ENCODE data around the gene SOX14. TPM values are rescaled to one million over a fixed set of nuclear protein-coding genes. Genes with fewer than 3 reads are reported as not detected.
A peak's percentile ranks its signal among the peaks of the same experiment; 100 is the strongest.

The SOX14 gene
- total RNA-seq, 1 donor from 2014 or later = not detected

DNA sequence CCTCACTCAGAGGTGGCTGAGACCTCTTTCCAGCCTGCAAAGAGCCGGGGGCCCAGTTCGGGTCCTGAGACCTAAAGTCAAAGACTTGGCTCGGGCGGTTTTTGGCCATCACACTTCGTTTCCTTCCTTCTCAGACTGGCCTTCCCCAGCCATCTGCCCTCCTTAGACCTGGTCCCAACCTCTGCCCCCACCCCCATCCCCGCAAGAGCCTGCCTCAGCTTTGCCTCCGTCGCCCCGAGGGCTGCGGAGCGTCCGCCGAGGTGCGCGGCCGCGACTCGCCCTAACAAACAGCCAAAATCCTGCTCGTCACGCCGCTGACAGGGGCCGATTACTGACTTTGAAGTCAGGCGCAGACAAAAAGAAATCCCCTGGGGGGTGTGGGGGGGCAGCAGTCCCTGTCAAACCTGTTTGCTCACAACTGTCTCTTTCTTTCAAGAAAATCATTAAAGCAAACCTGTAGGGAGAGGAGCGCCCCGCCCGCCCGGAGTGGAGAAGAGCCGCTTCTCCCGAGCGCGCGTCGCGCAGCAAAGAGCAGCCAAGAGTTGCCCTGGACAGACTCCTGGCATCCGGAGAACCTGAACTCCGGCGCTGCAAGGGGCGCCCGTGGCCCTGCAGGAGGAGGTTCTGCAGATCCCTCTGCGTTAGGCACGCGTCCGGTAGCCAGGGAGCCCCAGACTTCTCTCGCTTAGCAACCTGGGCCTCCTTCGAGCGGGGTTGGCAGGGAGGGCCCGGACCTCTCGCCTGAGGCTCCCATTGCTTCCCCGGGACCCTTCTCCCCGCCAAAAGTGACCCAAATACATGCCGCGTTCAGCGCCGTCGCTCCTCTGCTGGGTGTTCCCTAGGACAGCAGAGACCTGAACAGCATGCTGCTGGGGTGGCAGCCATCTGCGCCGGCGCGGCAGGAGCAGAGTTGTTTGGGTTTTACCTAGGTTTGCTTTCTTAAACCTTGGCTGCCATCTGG lies 4.5 kb downstream of the SOX14 start:
- peaks cover 14% of the 10 kb centered on the region for H3K9me3 Mint-ChIP-seq (ENCODE audit: unreplicated experiment)
- DNase-seq = peak; percentile 66
- H3K27me3 Mint-ChIP-seq (ENCODE audit: unreplicated experiment) = peaks cover 42% of the 10 kb centered on the region
- H3K27ac Mint-ChIP-seq (ENCODE audit: unreplicated experiment) = no peak overlapping the region
- H3K36me3 Mint-ChIP-seq (ENCODE audit: unreplicated experiment) = peaks cover 4% of the 10 kb centered on the region
- peaks cover 12% of the 10 kb centered on the region for H3K4me1 Mint-ChIP-seq (ENCODE audit: low read depth, unreplicated experiment)
- peak overlapping the region; percentile 81 for H3K4me3 Mint-ChIP-seq (ENCODE audit: unreplicated experiment)
- TF ChIP-seq, protein P1, sequence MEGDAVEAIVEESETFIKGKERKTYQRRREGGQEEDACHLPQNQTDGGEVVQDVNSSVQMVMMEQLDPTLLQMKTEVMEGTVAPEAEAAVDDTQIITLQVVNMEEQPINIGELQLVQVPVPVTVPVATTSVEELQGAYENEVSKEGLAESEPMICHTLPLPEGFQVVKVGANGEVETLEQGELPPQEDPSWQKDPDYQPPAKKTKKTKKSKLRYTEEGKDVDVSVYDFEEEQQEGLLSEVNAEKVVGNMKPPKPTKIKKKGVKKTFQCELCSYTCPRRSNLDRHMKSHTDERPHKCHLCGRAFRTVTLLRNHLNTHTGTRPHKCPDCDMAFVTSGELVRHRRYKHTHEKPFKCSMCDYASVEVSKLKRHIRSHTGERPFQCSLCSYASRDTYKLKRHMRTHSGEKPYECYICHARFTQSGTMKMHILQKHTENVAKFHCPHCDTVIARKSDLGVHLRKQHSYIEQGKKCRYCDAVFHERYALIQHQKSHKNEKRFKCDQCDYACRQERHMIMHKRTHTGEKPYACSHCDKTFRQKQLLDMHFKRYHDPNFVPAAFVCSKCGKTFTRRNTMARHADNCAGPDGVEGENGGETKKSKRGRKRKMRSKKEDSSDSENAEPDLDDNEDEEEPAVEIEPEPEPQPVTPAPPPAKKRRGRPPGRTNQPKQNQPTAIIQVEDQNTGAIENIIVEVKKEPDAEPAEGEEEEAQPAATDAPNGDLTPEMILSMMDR (IDR thresholded peaks at IDR 0.05; ENCODE audit: partially characterized antibody, unreplicated experiment) = no peak

DNA sequence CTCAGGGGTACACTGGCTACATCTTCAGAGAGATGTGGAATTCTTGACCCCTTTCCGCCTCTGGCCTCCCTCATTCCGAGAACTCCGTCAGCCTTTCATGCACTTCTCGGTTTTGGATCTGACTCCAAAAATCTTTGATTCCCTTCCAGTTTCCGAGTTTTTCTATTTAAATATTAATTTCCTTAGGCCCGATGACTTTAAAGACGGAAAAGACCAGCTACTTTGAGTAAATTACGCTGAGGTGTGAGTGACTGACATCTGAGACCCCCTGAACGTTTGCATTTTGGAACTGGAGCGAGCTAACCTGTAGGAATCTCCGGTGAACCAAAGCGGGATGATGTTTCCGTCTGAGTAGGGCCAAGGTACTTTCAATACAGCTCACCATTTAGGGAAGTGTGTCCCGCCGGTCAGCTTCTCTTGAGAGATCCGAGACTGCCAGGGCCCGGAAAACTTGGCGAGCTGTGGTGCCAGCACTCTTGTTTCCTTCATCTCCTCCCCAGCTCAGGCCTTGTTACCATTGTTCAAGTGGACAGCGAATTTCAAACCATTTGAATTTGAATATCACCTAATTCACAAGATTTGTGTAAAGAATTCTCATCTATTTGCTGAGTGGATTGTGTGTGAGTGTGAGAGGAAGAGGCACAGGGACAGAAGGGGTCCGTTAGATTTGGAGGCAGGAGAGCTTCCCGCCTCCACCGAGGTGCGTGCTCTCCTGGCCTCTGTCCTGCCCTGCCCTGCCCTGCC lies 5.4 kb downstream of the SOX14 start:
- TF ChIP-seq, protein P1 (IDR thresholded peaks at IDR 0.05; ENCODE audit: partially characterized antibody, unreplicated experiment) = no peak
- peaks cover 12% of the 10 kb centered on the region for H3K4me1 Mint-ChIP-seq (ENCODE audit: low read depth, unreplicated experiment)
- peaks cover 4% of the 10 kb centered on the region for H3K36me3 Mint-ChIP-seq (ENCODE audit: unreplicated experiment)
- peak overlapping the region; percentile 81 for H3K4me3 Mint-ChIP-seq (ENCODE audit: unreplicated experiment)
- H3K27me3 Mint-ChIP-seq (ENCODE audit: unreplicated experiment) = peaks cover 44% of the 10 kb centered on the region
- no peak overlapping the region for H3K27ac Mint-ChIP-seq (ENCODE audit: unreplicated experiment)
- DNase-seq = no peak
- H3K9me3 Mint-ChIP-seq (ENCODE audit: unreplicated experiment) = peaks cover 14% of the 10 kb centered on the region

DNA sequence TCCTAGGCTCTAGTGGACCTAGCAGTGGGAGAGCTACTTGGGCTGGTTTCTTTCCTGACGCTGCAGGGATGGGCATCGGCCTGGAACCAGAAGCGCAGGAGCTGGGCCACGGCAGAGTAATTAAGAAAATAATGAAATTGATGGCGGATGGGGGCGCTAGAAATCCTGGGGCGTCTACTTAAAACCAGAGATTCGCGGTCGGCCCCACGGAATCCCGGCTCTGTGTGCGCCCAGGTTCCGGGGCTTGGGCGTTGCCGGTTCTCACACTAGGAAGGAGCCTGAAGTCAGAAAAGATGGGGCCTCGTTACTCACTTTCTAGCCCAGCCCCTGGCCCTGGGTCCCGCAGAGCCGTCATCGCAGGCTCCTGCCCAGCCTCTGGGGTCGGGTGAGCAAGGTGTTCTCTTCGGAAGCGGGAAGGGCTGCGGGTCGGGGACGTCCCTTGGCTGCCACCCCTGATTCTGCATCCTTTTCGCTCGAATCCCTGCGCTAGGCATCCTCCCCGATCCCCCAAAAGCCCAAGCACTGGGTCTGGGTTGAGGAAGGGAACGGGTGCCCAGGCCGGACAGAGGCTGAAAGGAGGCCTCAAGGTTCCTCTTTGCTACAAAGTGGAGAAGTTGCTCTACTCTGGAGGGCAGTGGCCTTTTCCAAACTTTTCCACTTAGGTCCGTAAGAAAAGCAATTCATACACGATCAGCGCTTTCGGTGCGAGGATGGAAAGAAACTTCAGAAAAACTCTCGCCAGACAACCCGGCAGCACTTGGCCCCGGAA lies 6.1 kb downstream of the SOX14 start:
- peaks cover 42% of the 10 kb centered on the region for H3K27me3 Mint-ChIP-seq (ENCODE audit: unreplicated experiment)
- H3K4me1 Mint-ChIP-seq (ENCODE audit: low read depth, unreplicated experiment) = peaks cover 12% of the 10 kb centered on the region
- DNase-seq = peak; percentile 21

DNA sequence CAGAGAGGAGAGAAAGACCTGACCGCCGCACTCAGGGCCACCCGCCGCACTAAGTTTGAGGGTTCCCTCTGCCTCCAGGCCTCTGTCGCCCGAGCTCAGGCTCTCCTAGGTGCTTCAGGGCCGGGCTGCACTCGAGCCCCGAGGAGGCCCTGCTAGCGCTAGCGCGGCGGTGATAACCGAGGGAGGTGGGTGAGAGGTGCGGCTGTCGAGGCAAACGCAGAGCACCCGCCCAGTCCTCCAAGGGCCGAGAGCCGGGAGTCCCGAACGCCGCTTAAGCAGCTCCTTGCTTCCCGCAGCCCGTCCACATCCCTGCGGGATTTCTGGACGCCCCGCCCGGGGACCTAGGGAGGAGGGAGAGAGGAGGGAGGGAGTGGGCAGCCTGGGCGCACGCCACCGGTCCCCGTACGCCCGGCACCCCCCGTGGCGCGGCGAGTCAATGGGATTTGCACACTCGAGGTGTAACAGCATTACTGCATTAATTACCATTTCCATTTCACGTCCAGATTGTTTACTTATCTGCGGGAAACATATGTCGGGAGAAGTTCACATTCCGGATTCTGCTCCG lies 6.8 kb downstream of the SOX14 start:
- TF ChIP-seq, protein P1 (IDR thresholded peaks at IDR 0.05; ENCODE audit: partially characterized antibody, unreplicated experiment) = no peak
- H3K4me1 Mint-ChIP-seq (ENCODE audit: low read depth, unreplicated experiment) = peaks cover 10% of the 10 kb centered on the region
- H3K9me3 Mint-ChIP-seq (ENCODE audit: unreplicated experiment) = peaks cover 14% of the 10 kb centered on the region
- peaks cover 36% of the 10 kb centered on the region for H3K27me3 Mint-ChIP-seq (ENCODE audit: unreplicated experiment)
- H3K36me3 Mint-ChIP-seq (ENCODE audit: unreplicated experiment) = no peaks in the 10 kb centered on the region
- H3K27ac Mint-ChIP-seq (ENCODE audit: unreplicated experiment) = no peak overlapping the region
- DNase-seq = peak; percentile 50
- peak overlapping the region; percentile 89 for H3K4me3 Mint-ChIP-seq (ENCODE audit: unreplicated experiment)

More for the DNA sequence above, 6.1 kb downstream of the SOX14 start:
- no peak overlapping the region for H3K27ac Mint-ChIP-seq (ENCODE audit: unreplicated experiment)
- H3K9me3 Mint-ChIP-seq (ENCODE audit: unreplicated experiment) = peaks cover 14% of the 10 kb centered on the region
- H3K36me3 Mint-ChIP-seq (ENCODE audit: unreplicated experiment) = peaks cover 4% of the 10 kb centered on the region
- TF ChIP-seq, protein P1 (IDR thresholded peaks at IDR 0.05; ENCODE audit: partially characterized antibody, unreplicated experiment) = no peak
- peak overlapping the region; percentile 64 for H3K4me3 Mint-ChIP-seq (ENCODE audit: unreplicated experiment)
